Measurements from ENCODE around the gene AP1S2. TPM values are rescaled to one million over a fixed set of nuclear protein-coding genes. Genes with fewer than 3 reads are reported as not detected.

The AP1S2 gene
- polyA plus RNA-seq, 1 donor (not counting 4 experiments of a cell fraction or from before 2014, with no cell fraction given) = 15.0 TPM

- H3K9me3 ChIP-seq (ENCODE audit: control insufficient read depth, low read depth, low read length) = no peaks in the 10 kb centered on the region
- no peak overlapping the region for H3K4me3 ChIP-seq (ENCODE audit: control insufficient read depth in 2 of 3, extremely low read depth in 1 of 3, insufficient read depth in 2 of 3, low read depth in 1 of 3, low read length in 3 of 3)
- H3K36me3 ChIP-seq (ENCODE audit: control insufficient read depth in 2 of 2, extremely low read depth in 1 of 2, insufficient read depth in 2 of 2, low read length in 2 of 2) = no peaks in the 10 kb centered on the region
- no peak overlapping the region for H3K27ac ChIP-seq (ENCODE audit: control insufficient read depth, insufficient read depth, low read length)
- TF ChIP-seq CTCF (optimal IDR thresholded peaks at IDR 0.05 in 1 of 3, IDR thresholded peaks at IDR 0.05 in 1 of 3, conservative IDR thresholded peaks at IDR 0.05 in 1 of 3; ENCODE audit: extremely low read depth in 1 of 3, insufficient read depth in 2 of 3, low read length in 3 of 3) = no peak
- TF ChIP-seq EZH2 (IDR thresholded peaks at IDR 0.05; ENCODE audit: low read length) = no peak
- no peak for DNase-seq (ENCODE audit: low read depth, low spot score)
- no peaks in the 10 kb centered on the region for H3K27me3 ChIP-seq (ENCODE audit: control insufficient read depth, extremely low read depth, insufficient read depth, low read length)
- FAIRE-seq = no peak
- no peak overlapping the region for H3K4me2 ChIP-seq (ENCODE audit: control insufficient read depth, extremely low read depth, insufficient read depth, low read depth, low read length)
- no peaks in the 10 kb centered on the region for H3K9me1 ChIP-seq (ENCODE audit: control insufficient read depth, extremely low read depth, insufficient read depth, low read length)
- H3K4me1 ChIP-seq (ENCODE audit: control insufficient read depth, extremely low read depth, insufficient read depth, low read length) = no peaks in the 10 kb centered on the region
- H3K79me2 ChIP-seq (ENCODE audit: control insufficient read depth, insufficient read depth, low read length) = no peaks in the 10 kb centered on the region
- no peaks in the 10 kb centered on the region for H4K20me1 ChIP-seq (ENCODE audit: control insufficient read depth, extremely low read depth, insufficient read depth, low read length)
- no peak overlapping the region for H2AFZ ChIP-seq (ENCODE audit: control insufficient read depth, low read length)
- dilution Hi-C loops (cut with MboI; ENCODE audit: extremely low pct_ligation_motif_present, low sequenced_read_pairs) = no loop called here
- H3K9ac ChIP-seq (ENCODE audit: control insufficient read depth, extremely low read depth, insufficient read depth, low read length) = no peak overlapping the region
Observed at GRCh38 chrX:15890463-15890862, 35.9 kb upstream of the AP1S2 start.

- FAIRE-seq = no peak
- TF ChIP-seq CTCF (optimal IDR thresholded peaks at IDR 0.05 in 1 of 3, IDR thresholded peaks at IDR 0.05 in 1 of 3, conservative IDR thresholded peaks at IDR 0.05 in 1 of 3; ENCODE audit: extremely low read depth in 1 of 3, insufficient read depth in 2 of 3, low read length in 3 of 3) (no peak), EZH2 (IDR thresholded peaks at IDR 0.05; ENCODE audit: low read length) (no peak)
- dilution Hi-C loops (cut with MboI; ENCODE audit: extremely low pct_ligation_motif_present, low sequenced_read_pairs) = no loop called here
Observed at GRCh38 chrX:15888062-15888461, 33.4 kb upstream of the AP1S2 start.

More at GRCh38 chrX:15888062-15888461, 33.4 kb upstream of the AP1S2 start:
- H3K79me2 ChIP-seq (ENCODE audit: control insufficient read depth, insufficient read depth, low read length) = no peaks in the 10 kb centered on the region
- H3K4me1 ChIP-seq (ENCODE audit: control insufficient read depth, extremely low read depth, insufficient read depth, low read length) = no peaks in the 10 kb centered on the region
- H3K27me3 ChIP-seq (ENCODE audit: control insufficient read depth, extremely low read depth, insufficient read depth, low read length) = no peaks in the 10 kb centered on the region
- H3K4me3 ChIP-seq (ENCODE audit: control insufficient read depth in 2 of 3, extremely low read depth in 1 of 3, insufficient read depth in 2 of 3, low read depth in 1 of 3, low read length in 3 of 3) = no peak overlapping the region
- H3K9me3 ChIP-seq (ENCODE audit: control insufficient read depth, low read depth, low read length) = no peaks in the 10 kb centered on the region
- no peak for DNase-seq (ENCODE audit: low read depth, low spot score)
- no peaks in the 10 kb centered on the region for H3K9me1 ChIP-seq (ENCODE audit: control insufficient read depth, extremely low read depth, insufficient read depth, low read length)
- H3K9ac ChIP-seq (ENCODE audit: control insufficient read depth, extremely low read depth, insufficient read depth, low read length) = no peak overlapping the region
- no peak overlapping the region for H2AFZ ChIP-seq (ENCODE audit: control insufficient read depth, low read length)
- no peak overlapping the region for H3K27ac ChIP-seq (ENCODE audit: control insufficient read depth, insufficient read depth, low read length)
- no peaks in the 10 kb centered on the region for H4K20me1 ChIP-seq (ENCODE audit: control insufficient read depth, extremely low read depth, insufficient read depth, low read length)
- no peak overlapping the region for H3K4me2 ChIP-seq (ENCODE audit: control insufficient read depth, extremely low read depth, insufficient read depth, low read depth, low read length)
- H3K36me3 ChIP-seq (ENCODE audit: control insufficient read depth in 2 of 2, extremely low read depth in 1 of 2, insufficient read depth in 2 of 2, low read length in 2 of 2) = no peaks in the 10 kb centered on the region
